MCF 10A (cell line): ENCODE results near the gene TMEM220. TPM values are rescaled to one million over a fixed set of nuclear protein-coding genes. Genes with fewer than 3 reads are reported as not detected.

Source experiments
- BruUV-seq: library from RNA; stranded (reverse); fragments of 400-500 nt; replicated peaks from 2 replicates; lab custom pipeline; 2021; lab: Mats Ljungman, UMichigan
- CTCF ChIA-PET: fragments of 300-600 bp; sonication (Branson Sonifier 250); formaldehyde crosslinking; extraction: SDS; loops from one replicate; lab custom pipeline; 2021; ENCODE audit warnings: antibody characterized with exemption, inconsistent platforms; lab: Yijun Ruan, JAX
- POLR2A ChIA-PET: fragments of 300-600, 350-650 bp; sonication (Branson Sonifier 250); formaldehyde crosslinking; extraction: SDS; loops from one replicate; lab custom pipeline; 2020; ENCODE audit warnings: antibody characterized with exemption, inconsistent platforms; lab: Yijun Ruan, JAX
- DNase-seq: peaks from one replicate; pipeline ENCODE4 v3.0.0-alpha.2; 2018; ENCODE audit not compliant: unreplicated experiment
- H3K27ac Mint-ChIP-seq: one replicate; pipeline ENCODE4 v1.8.0; 2022; ENCODE audit warnings: mild to moderate bottlenecking, low read depth, mixed read lengths; ENCODE audit not compliant: unreplicated experiment
- H3K27me3 Mint-ChIP-seq: one replicate; pipeline ENCODE4 v1.8.0; 2022; ENCODE audit warnings: mixed read lengths; ENCODE audit not compliant: insufficient read depth, unreplicated experiment
- H3K36me3 Mint-ChIP-seq: one replicate; pipeline ENCODE4 v1.8.0; 2022; ENCODE audit warnings: mild to moderate bottlenecking, moderate library complexity, mixed read lengths; ENCODE audit not compliant: insufficient read depth, unreplicated experiment
- H3K4me1 Mint-ChIP-seq: one replicate; pipeline ENCODE4 v1.8.0; 2022; ENCODE audit warnings: mixed read lengths; ENCODE audit not compliant: insufficient read depth, unreplicated experiment
- H3K4me3 Mint-ChIP-seq: one replicate; pipeline ENCODE4 v1.8.0; 2022; ENCODE audit warnings: mild to moderate bottlenecking, moderate library complexity, mixed read lengths; ENCODE audit not compliant: unreplicated experiment
- H3K9me3 Mint-ChIP-seq: one replicate; pipeline ENCODE4 v1.8.0; 2022; ENCODE audit warnings: mixed read lengths; ENCODE audit not compliant: unreplicated experiment
- CTCF ChIP-seq: fragments of 200-600 bp; IDR thresholded peaks from one replicate; pipeline ENCODE4 v1.8.0; 2022; ENCODE audit warnings: antibody characterized with exemption, mild to moderate bottlenecking; ENCODE audit not compliant: unreplicated experiment
- intact Hi-C: fragments of 100-400 bp; cut with micrococcal nuclease; formaldehyde crosslinking; loops from 2 replicates; pipeline ENCODE4 v1.14.1; 2022
- total RNA-seq: library from RNA; stranded (reverse); gene quantifications from 2 replicates; pipeline ENCODE4 v1.2.3, GENCODE V29; 2022

TMEM220 gene
- total RNA-seq, 1 experiment from 2014 or later: 1.1 TPM

GRCh38 chr17:10756185-10756584 is 26.4 kb upstream of the TMEM220 start:
- no peak for TF ChIP-seq CTCF
- intact Hi-C loops: no loop called here
- POLR2A ChIA-PET: no interaction called here
- Mint-ChIP-seq H3K9me3 (no peaks in the 10 kb centered on the region), H3K36me3 (no peaks in the 10 kb centered on the region), H3K4me3 (no peak overlapping the region), H3K27ac (no peak overlapping the region), H3K4me1 (peaks cover 14% of the 10 kb centered on the region), H3K27me3 (peaks cover 20% of the 10 kb centered on the region)
- CTCF ChIA-PET: interaction anchor here (0.6 to 0.7 kb wide), 2 partner anchors 19 to 42 kb away, joined by 3 to 4 read pairs; no protein-coding TSS in a partner anchor
- DNase-seq: no peak
- no TSS peak for BruUV-seq

- ChIA-PET CTCF (interaction anchor here (0.6 to 0.7 kb wide), 2 partner anchors 19 to 43 kb away, joined by 3 to 4 read pairs; no protein-coding TSS in a partner anchor), POLR2A (no interaction called here)
- peaks cover 14% of the 10 kb centered on the region for H3K4me1 Mint-ChIP-seq
- H3K27me3 Mint-ChIP-seq: peaks cover 20% of the 10 kb centered on the region
- H3K4me3 Mint-ChIP-seq: no peak overlapping the region
- no peak overlapping the region for H3K27ac Mint-ChIP-seq
- BruUV-seq: no TSS peak
- no peak for TF ChIP-seq CTCF
- H3K36me3 Mint-ChIP-seq: no peaks in the 10 kb centered on the region
- no peak for DNase-seq
- intact Hi-C loops: no loop called here
- no peaks in the 10 kb centered on the region for H3K9me3 Mint-ChIP-seq
Measured at GRCh38 chr17:10755592-10756127, 25.8 kb upstream of the TMEM220 start.

GRCh38 chr17:10754861-10755591 is 25.2 kb upstream of the TMEM220 start:
- no peak for DNase-seq
- H3K27me3 Mint-ChIP-seq: peaks cover 20% of the 10 kb centered on the region
- H3K4me3 Mint-ChIP-seq: no peak overlapping the region
- no peaks in the 10 kb centered on the region for H3K36me3 Mint-ChIP-seq
- TF ChIP-seq CTCF: no peak
- ChIA-PET CTCF (interaction anchor here (0.5 to 1.3 kb wide), 3 partner anchors 18 to 1164 kb away, joined by 3 read pairs; no protein-coding TSS in a partner anchor), POLR2A (no interaction called here)
- BruUV-seq: no TSS peak
- H3K27ac Mint-ChIP-seq: peak overlapping the region; percentile 14
- intact Hi-C loops: no loop called here
- H3K4me1 Mint-ChIP-seq: peaks cover 14% of the 10 kb centered on the region
- H3K9me3 Mint-ChIP-seq: no peaks in the 10 kb centered on the region

GRCh38 chr17:10754109-10754508 is 24.3 kb upstream of the TMEM220 start:
- DNase-seq: peak; percentile 44
- Mint-ChIP-seq H3K27me3 (peaks cover 20% of the 10 kb centered on the region), H3K4me1 (peaks cover 14% of the 10 kb centered on the region), H3K4me3 (no peak overlapping the region), H3K27ac (peak overlapping the region; percentile 14), H3K36me3 (no peaks in the 10 kb centered on the region), H3K9me3 (no peaks in the 10 kb centered on the region)
- POLR2A ChIA-PET: no interaction called here
- peak; percentile 22 for TF ChIP-seq CTCF
- CTCF ChIA-PET: interaction anchor here (0.6 to 1.3 kb wide), 5 partner anchors 17 to 1453 kb away, joined by 3 to 5 read pairs (median 3); no protein-coding TSS in a partner anchor
- no TSS peak for BruUV-seq
- intact Hi-C loops: no loop called here
